ENCODE data around the gene SLC39A13.

DNA sequence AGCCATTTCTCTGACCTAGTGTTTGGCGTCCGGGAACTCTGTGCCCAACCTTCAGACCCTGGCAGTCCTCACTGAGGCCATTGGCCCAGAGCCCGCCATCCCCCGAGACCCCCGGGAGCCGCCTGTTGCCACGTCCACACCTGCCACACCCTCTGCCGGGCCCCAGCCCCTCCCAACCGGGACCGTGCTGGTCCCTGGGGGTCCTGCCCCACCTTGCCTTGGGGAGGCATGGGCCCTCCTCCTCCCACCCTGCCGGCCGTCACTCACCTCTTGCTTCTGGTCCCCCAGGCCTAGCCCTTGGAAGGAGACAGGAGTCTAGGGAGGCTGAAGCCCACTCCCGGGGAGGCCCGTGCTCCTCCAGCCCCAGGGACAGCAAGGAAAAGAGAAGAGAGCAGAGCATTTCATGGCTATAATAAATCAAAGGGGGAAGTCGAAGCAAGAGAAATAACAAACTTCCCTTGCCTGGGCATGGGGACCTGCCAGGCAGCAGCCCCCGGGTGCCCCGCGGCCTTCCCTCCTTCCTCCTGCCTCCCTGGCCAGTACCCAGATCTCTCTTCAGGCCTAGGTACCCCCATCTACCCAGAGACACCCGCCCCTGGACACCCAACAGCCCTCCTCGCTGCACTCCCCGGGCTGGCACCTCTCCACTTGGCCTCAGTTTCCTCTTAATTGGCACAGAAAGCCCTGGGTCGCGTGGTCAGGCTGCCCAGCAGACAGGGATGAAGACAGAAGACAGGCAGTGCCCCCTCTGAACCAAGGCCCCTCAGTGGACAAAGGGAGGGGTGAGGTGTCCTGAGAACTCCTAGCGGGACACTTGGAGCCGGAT is 13.0 kb upstream of the SLC39A13 start:
- TF ChIP-seq GABPA (IDR thresholded peaks at IDR 0.05; ENCODE audit: low read depth) (no peak), CTCF (IDR thresholded peaks at IDR 0.05; ENCODE audit: insufficient read depth, low read length) (no peak), POLR2AphosphoS5 (IDR thresholded peaks at IDR 0.05; ENCODE audit: low read depth) (no peak; the same call in 1 of the 2 replicates), REST (IDR thresholded peaks at IDR 0.05; ENCODE audit: insufficient replicate concordance, low read depth) (no peak)

All from HL-60 (cell line).